ENCODE measurements around the gene COL4A1. TPM values are rescaled to one million over a fixed set of nuclear protein-coding genes. Genes with fewer than 3 reads are reported as not detected.

COL4A1 gene
- total RNA-seq, 3 donors from 2014 or later = 118 to 1,008 (median 370) TPM

GRCh38 chr13:110328573-110328972 is 21.6 kb upstream of the COL4A1 start:
- no peak overlapping the region for H3K4me3 ChIP-seq
- H3K9me3 ChIP-seq = no peaks in the 10 kb centered on the region
- H3K36me3 ChIP-seq = no peaks in the 10 kb centered on the region
- no peaks in the 10 kb centered on the region for H3K27me3 ChIP-seq
- intact Hi-C loops (cut with DNase I; ENCODE audit: low total_unique reads) = no loop called here
- H3K27ac ChIP-seq = no peak overlapping the region
- DNase-seq (ENCODE audit: low spot score in 2 of 2) = no peak
- TF ChIP-seq CTCF (IDR thresholded peaks at IDR 0.05) (no peak), POLR2AphosphoS5 (IDR thresholded peaks at IDR 0.05) (no peak), POLR2A (IDR thresholded peaks at IDR 0.05) (no peak)
- H3K4me1 ChIP-seq = no peaks in the 10 kb centered on the region

DNA sequence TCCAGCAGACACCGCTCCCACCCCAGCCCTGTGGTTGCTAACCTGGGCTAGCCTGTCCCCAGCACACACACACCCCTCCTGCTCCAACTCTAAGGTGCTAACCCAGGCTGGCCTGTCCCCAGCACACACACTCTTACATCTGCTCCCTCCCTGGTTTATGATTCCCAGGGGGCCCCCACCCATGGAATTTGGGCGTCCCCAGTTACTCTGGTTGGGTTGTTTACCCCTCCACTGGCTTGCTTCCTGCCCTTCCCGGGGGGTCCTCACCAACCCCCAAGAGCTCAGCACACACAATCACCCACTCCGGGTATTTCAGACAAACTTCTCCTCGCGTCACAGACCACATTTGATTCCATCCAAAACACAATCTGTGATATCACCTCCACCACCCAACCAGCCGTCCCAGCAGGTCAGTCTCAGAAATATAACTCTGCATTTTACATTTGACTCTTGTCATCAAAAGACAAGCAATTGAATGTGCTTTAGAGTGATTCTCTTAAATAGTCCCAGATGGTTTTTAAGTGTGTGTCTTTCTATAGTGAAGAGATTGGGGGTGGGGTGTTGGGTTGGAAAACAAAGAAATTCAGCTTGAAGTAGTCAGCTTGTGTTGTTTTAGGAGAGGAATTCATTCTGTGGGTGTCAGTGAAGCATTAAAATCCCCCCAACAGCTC is 20.2 kb upstream of the COL4A1 start:
- Histone ChIP-seq H3K4me1 (no peaks in the 10 kb centered on the region), H3K36me3 (no peaks in the 10 kb centered on the region), H3K9me3 (no peaks in the 10 kb centered on the region), H3K4me3 (no peak overlapping the region), H3K27me3 (no peaks in the 10 kb centered on the region), H3K27ac (peak overlapping the region in 1 of 2 donors; percentile 42)
- no peak for DNase-seq (ENCODE audit: low spot score in 2 of 2)
- TF ChIP-seq POLR2AphosphoS5 (IDR thresholded peaks at IDR 0.05) (no peak), POLR2A (IDR thresholded peaks at IDR 0.05) (no peak)
- intact Hi-C loops (cut with DNase I; ENCODE audit: low total_unique reads) = no loop called here

- TF ChIP-seq CTCF (IDR thresholded peaks at IDR 0.05) (no peak), POLR2A (IDR thresholded peaks at IDR 0.05) (no peak), POLR2AphosphoS5 (IDR thresholded peaks at IDR 0.05) (no peak)
- Histone ChIP-seq H3K27ac (peak overlapping the region in 1 of 2 donors; percentile 42), H3K9me3 (no peaks in the 10 kb centered on the region), H3K4me1 (no peaks in the 10 kb centered on the region), H3K36me3 (no peaks in the 10 kb centered on the region), H3K27me3 (no peaks in the 10 kb centered on the region), H3K4me3 (no peak overlapping the region)
- no peak for DNase-seq (ENCODE audit: low spot score in 2 of 2)
- intact Hi-C loops (cut with DNase I; ENCODE audit: low total_unique reads) = no loop called here
These were observed 19.4 kb upstream of the COL4A1 start for GRCh38 chr13:110326263-110326904.

- TF ChIP-seq CTCF (IDR thresholded peaks at IDR 0.05) (no peak), POLR2AphosphoS5 (IDR thresholded peaks at IDR 0.05) (no peak), POLR2A (IDR thresholded peaks at IDR 0.05) (no peak)
- intact Hi-C loops (cut with DNase I; ENCODE audit: low total_unique reads) = no loop called here
- Histone ChIP-seq H3K27ac (peak overlapping the region in 1 of 2 donors; percentile 55), H3K27me3 (no peaks in the 10 kb centered on the region), H3K36me3 (no peaks in the 10 kb centered on the region), H3K9me3 (no peaks in the 10 kb centered on the region), H3K4me3 (no peak overlapping the region), H3K4me1 (no peaks in the 10 kb centered on the region)
- DNase-seq (ENCODE audit: low spot score in 2 of 2) = no peak
These were observed 17.2 kb upstream of the COL4A1 start for GRCh38 chr13:110324026-110324749.

GRCh38 chr13:110323172-110323891 is 16.4 kb upstream of the COL4A1 start:
- intact Hi-C loops (cut with DNase I; ENCODE audit: low total_unique reads) = no loop called here
- Histone ChIP-seq H3K27ac (peak overlapping the region in 1 of 2 donors; percentile 55), H3K4me1 (no peaks in the 10 kb centered on the region), H3K36me3 (no peaks in the 10 kb centered on the region), H3K27me3 (no peaks in the 10 kb centered on the region), H3K9me3 (no peaks in the 10 kb centered on the region), H3K4me3 (no peak overlapping the region)
- TF ChIP-seq POLR2AphosphoS5 (IDR thresholded peaks at IDR 0.05) (no peak), POLR2A (IDR thresholded peaks at IDR 0.05) (no peak), CTCF (IDR thresholded peaks at IDR 0.05) (no peak)
- DNase-seq (ENCODE audit: low spot score in 2 of 2) = no peak
